Endothelial cell of umbilical vein (primary cell): ENCODE results near the gene ANKRD33B. TPM values are rescaled to one million over a fixed set of nuclear protein-coding genes. Genes with fewer than 3 reads are reported as not detected.

Experiments
- BruUV-seq: library from RNA; stranded (reverse); fragments of 400-500 nt; replicated peaks from 2 replicates; lab custom pipeline; 2021; lab: Mats Ljungman, UMichigan
- CTCF ChIA-PET: fragments of 300-600, 350-600 bp; sonication (Branson Sonifier 250); formaldehyde crosslinking; loops from one replicate; lab custom pipeline; 2021; ENCODE audit warnings: antibody characterized with exemption, inconsistent platforms; lab: Charles Lee
- POLR2A ChIA-PET: fragments of 300-600, 350-600 bp; sonication (Branson Sonifier 250); formaldehyde crosslinking; loops from one replicate; lab custom pipeline; 2021; ENCODE audit warnings: antibody characterized with exemption, inconsistent platforms; lab: Charles Lee
- DNase-seq: peaks from one replicate; pipeline ENCODE4 v3.0.0-alpha.2; 2011; ENCODE audit warnings: low read depth, low spot score
- FAIRE-seq: peaks from 2 replicates; lab custom pipeline; 2011; peaks lifted over from hg19 to GRCh38; lab: Jason Lieb, UNC
- H2AFZ ChIP-seq: 2 replicates; pipeline ENCODE4 v1.6.0; 2012; ENCODE audit warnings: low read depth, low read length, control low read depth, inconsistent platforms
- H3K27ac ChIP-seq: 2 replicates; pipeline ENCODE4 v1.5.1; 2011; ENCODE audit warnings: low read depth, mild to moderate bottlenecking, control low read depth, low read length, moderate library complexity; ENCODE audit not compliant: insufficient read depth
- H3K27me3 ChIP-seq, 2 experiments: 2 replicates each; pipeline versions ENCODE4 v1.6.0 to v1.6.1; 2011; ENCODE audit warnings: low read length in 2 of 2, mixed read lengths in 1 of 2; ENCODE audit not compliant: control insufficient read depth in 2 of 2, insufficient read depth in 2 of 2
- H3K36me3 ChIP-seq, 2 experiments: 2 replicates in 1 of 2; 3 replicates in 1 of 2; pipeline ENCODE4 v1.5.1; 2011; ENCODE audit warnings: low read length in 2 of 2, mild to moderate bottlenecking in 1 of 2, moderate library complexity in 1 of 2; ENCODE audit not compliant: control insufficient read depth in 2 of 2, insufficient read depth in 2 of 2; ENCODE audit errors: extremely low read depth in 1 of 2
- H3K4me1 ChIP-seq: 3 replicates; pipeline ENCODE4 v1.5.1; 2011; ENCODE audit warnings: mild to moderate bottlenecking, low read length; ENCODE audit not compliant: control insufficient read depth, insufficient read depth; ENCODE audit errors: extremely low read depth
- H3K4me2 ChIP-seq: 2 replicates; pipeline ENCODE4 v1.6.1; 2011; ENCODE audit warnings: low read length, control low read depth, mixed read lengths; ENCODE audit not compliant: insufficient read depth
- H3K4me3 ChIP-seq, 3 experiments: fragments of 200-600 bp in 1 of 3; sonication (generic), shearing (Covaris generic) in 1 of 3; replicated peaks in 1 of 3; 2 replicates each; pipeline ENCODE4 v1.5.1; 2011 to 2016; ENCODE audit warnings: control low read depth in 3 of 3, low read length in 3 of 3, mild to moderate bottlenecking in 2 of 3, inconsistent platforms in 1 of 3, low read depth in 1 of 3, moderate library complexity in 1 of 3; ENCODE audit not compliant: insufficient read depth in 1 of 3
- H3K79me2 ChIP-seq: 2 replicates; pipeline ENCODE4 v1.6.0; 2012; ENCODE audit warnings: low read length, inconsistent platforms; ENCODE audit not compliant: control insufficient read depth, insufficient read depth
- H3K9ac ChIP-seq: replicated peaks from 2 replicates; pipeline ENCODE3; 2011; ENCODE audit warnings: low read length, control low read depth; ENCODE audit not compliant: insufficient read depth; ENCODE audit errors: extremely low read depth
- H3K9me1 ChIP-seq: replicated peaks from 3 replicates; pipeline ENCODE4 v1.6.0; 2011; ENCODE audit warnings: mild to moderate bottlenecking, low read length; ENCODE audit not compliant: control insufficient read depth, insufficient read depth; ENCODE audit errors: extremely low read depth
- H3K9me3 ChIP-seq: replicated peaks from 2 replicates; pipeline ENCODE4 v1.5.1; 2012; ENCODE audit warnings: low read length, inconsistent platforms; ENCODE audit not compliant: control insufficient read depth, insufficient read depth
- H4K20me1 ChIP-seq: replicated peaks from 2 replicates; pipeline ENCODE3; 2011; ENCODE audit warnings: mild to moderate bottlenecking, low read length; ENCODE audit not compliant: control insufficient read depth, insufficient read depth; ENCODE audit errors: extremely low read depth
- EZH2 ChIP-seq: IDR thresholded peaks from 2 replicates; pipeline ENCODE4 v1.6.1; 2012; ENCODE audit warnings: borderline replicate concordance, low read depth, mild to moderate bottlenecking, moderate library complexity, low read length, inconsistent platforms; ENCODE audit not compliant: severe bottlenecking
- GATA2 ChIP-seq: IDR thresholded peaks from 2 replicates; pipeline ENCODE4 v1.7.0; 2011; ENCODE audit warnings: low read depth, mild to moderate bottlenecking, moderate library complexity, mixed read lengths, low read length; ENCODE audit not compliant: insufficient read length, insufficient read depth
- JUN ChIP-seq: IDR thresholded peaks from 2 replicates; pipeline ENCODE4 v1.6.1; 2011; ENCODE audit warnings: borderline replicate concordance, low read depth; ENCODE audit not compliant: insufficient read length, insufficient read depth
- POLR2A ChIP-seq: IDR thresholded peaks from 2 replicates; pipeline ENCODE4 v1.6.1; 2012; ENCODE audit warnings: low read depth, mild to moderate bottlenecking, control low read depth, low read length
- POLR2AphosphoS5 ChIP-seq: IDR thresholded peaks from 2 replicates; pipeline ENCODE4 v1.6.1; 2012; ENCODE audit warnings: low read depth, mild to moderate bottlenecking, control low read depth, low read length, moderate library complexity; ENCODE audit not compliant: insufficient read depth
- dilution Hi-C: fragments of 300-500 bp; cut with MboI; formaldehyde crosslinking; loops from one replicate; pipeline ENCODE4 v1.15.0; 2019; ENCODE audit warnings: low sequenced_read_pairs; ENCODE audit not compliant: extremely low pct_ligation_motif_present
- intact Hi-C: fragments of 100-400 bp; cut with micrococcal nuclease; formaldehyde crosslinking; loops from one replicate; pipeline ENCODE4 v1.10.0; 2022
- polyA plus RNA-seq, 4 experiments: library from polyadenylated mRNA; depleted of rRNA in 3 of 4; stranded (reverse) in 3 of 4; unstranded in 1 of 4; fragments of >200 nt; gene quantifications; 2 replicates each; pipeline versions ENCODE4 v1.2.1 to v1.2.3, GENCODE V29; 2011 to 2012; ENCODE audit warnings: missing spikeins in 1 of 4
- total RNA-seq: library from RNA; stranded (reverse); gene quantifications from 2 replicates; pipeline ENCODE4 v1.2.3, GENCODE V29; 2021

ANKRD33B gene
- total and polyA plus RNA-seq, 2 donors (not counting 3 experiments of a cell fraction or from before 2014, with no cell fraction given), result 2.4 to 5.4 TPM

- H4K20me1 ChIP-seq, result no peaks in the 10 kb centered on the region
- dilution Hi-C loops, result no loop called here
- FAIRE-seq, result no peak
Measured at GRCh38 chr5:10538103-10538788, 25.6 kb upstream of the ANKRD33B start.

DNA sequence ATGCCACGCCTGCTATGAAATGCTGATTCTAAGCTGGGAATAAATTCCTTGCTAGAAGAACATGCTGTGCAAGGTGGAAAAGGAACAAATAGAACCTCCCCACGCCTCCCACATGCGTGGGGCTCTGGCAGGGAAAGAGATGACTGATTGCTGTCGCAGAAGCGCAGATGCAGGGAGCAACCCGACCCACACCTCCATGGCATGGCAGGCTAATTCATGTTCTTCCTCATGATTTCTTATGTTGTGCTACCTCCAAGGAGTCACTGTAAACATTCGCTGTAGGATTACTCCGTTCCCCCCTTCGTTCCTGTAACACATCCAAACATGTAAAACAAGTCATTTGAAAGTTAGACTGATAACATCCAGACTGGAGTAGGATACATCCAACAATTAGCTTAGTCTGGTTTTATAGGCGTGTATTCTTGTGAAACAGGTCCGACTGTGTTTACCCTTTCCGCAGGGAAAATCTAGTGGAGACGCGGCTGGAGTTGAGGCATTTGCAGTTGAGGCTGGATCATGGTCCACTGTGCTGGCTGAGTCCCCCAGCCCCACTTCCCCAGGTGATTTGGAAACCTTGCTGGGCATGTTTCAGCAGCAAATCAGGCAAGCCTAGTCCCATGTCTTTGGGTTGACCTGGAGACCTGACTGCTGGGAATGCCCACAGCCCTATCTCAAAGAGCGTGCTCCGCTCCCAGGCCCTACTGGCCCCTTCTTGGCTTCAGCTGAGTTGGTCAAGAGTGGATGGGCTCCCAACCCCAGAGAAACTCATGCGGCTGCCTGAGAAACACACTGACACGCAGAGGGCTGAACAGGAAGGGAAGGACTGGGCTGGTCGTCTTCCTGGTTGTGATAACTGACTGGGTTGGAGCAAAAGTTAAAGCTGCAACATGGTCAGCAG lies 24.8 kb upstream of the ANKRD33B start:
- Histone ChIP-seq H2AFZ (peak overlapping the region; percentile 83), H3K27ac (no peak overlapping the region), H3K27me3 (no peaks in the 10 kb centered on the region), H3K9ac (no peak overlapping the region), H3K79me2 (no peaks in the 10 kb centered on the region), H3K4me3 (no peak overlapping the region), H3K9me3 (no peaks in the 10 kb centered on the region), H3K9me1 (no peaks in the 10 kb centered on the region), H3K4me1 (peaks cover 17% of the 10 kb centered on the region), H3K36me3 (no peaks in the 10 kb centered on the region), H3K4me2 (peak overlapping the region; percentile 23), H4K20me1 (no peaks in the 10 kb centered on the region)
- CTCF ChIA-PET, result interaction anchor here (0.9 to 1.2 kb wide), 2 partner anchors 20 to 88 kb away, joined by 3 to 5 read pairs; no protein-coding TSS in a partner anchor
- dilution Hi-C loops (no loop called here), intact Hi-C loops (no loop called here)
- TF ChIP-seq JUN (no peak), POLR2AphosphoS5 (no peak)
- POLR2A ChIA-PET, result no interaction called here
- BruUV-seq, result no TSS peak
- DNase-seq (peak; percentile 39), FAIRE-seq (peak; percentile 74)

More at GRCh38 chr5:10538103-10538788, 25.6 kb upstream of the ANKRD33B start:
- no peak overlapping the region for H3K27ac ChIP-seq
- H3K4me3 ChIP-seq, result no peak overlapping the region
- intact Hi-C loops, result no loop called here
- no peaks in the 10 kb centered on the region for H3K27me3 ChIP-seq
- H3K4me2 ChIP-seq, result no peak overlapping the region
- DNase-seq, result no peak
- no peaks in the 10 kb centered on the region for H3K9me3 ChIP-seq
- H3K4me1 ChIP-seq, result peaks cover 15% of the 10 kb centered on the region
- H2AFZ ChIP-seq, result no peak overlapping the region
- no TSS peak for BruUV-seq
- no peaks in the 10 kb centered on the region for H3K79me2 ChIP-seq
- no peak overlapping the region for H3K9ac ChIP-seq
- H3K9me1 ChIP-seq, result no peaks in the 10 kb centered on the region
- H3K36me3 ChIP-seq, result no peaks in the 10 kb centered on the region
- POLR2A ChIA-PET, result no interaction called here
- TF ChIP-seq POLR2A, result no peak
- no peak for TF ChIP-seq POLR2AphosphoS5
- TF ChIP-seq GATA2, result no peak
- no peak for TF ChIP-seq EZH2
- CTCF ChIA-PET, result no interaction called here
